GM21423 (cell line): ENCODE data around the gene SNX18.

Experiments
- ATAC-seq: cut with Tn5 transposase; IDR thresholded peaks from one replicate; pipeline ENCODE4 v1.9.1; 2021; ENCODE audit warnings: mild to moderate bottlenecking, moderate library complexity; ENCODE audit not compliant: unreplicated experiment

The SNX18 gene

GRCh38 chr5:54577937-54578653 lies 60.5 kb downstream of the SNX18 start:
- no peak for ATAC-seq

- ATAC-seq, result no peak
These were observed 62.2 kb downstream of the SNX18 start for GRCh38 chr5:54579591-54580295.

DNA sequence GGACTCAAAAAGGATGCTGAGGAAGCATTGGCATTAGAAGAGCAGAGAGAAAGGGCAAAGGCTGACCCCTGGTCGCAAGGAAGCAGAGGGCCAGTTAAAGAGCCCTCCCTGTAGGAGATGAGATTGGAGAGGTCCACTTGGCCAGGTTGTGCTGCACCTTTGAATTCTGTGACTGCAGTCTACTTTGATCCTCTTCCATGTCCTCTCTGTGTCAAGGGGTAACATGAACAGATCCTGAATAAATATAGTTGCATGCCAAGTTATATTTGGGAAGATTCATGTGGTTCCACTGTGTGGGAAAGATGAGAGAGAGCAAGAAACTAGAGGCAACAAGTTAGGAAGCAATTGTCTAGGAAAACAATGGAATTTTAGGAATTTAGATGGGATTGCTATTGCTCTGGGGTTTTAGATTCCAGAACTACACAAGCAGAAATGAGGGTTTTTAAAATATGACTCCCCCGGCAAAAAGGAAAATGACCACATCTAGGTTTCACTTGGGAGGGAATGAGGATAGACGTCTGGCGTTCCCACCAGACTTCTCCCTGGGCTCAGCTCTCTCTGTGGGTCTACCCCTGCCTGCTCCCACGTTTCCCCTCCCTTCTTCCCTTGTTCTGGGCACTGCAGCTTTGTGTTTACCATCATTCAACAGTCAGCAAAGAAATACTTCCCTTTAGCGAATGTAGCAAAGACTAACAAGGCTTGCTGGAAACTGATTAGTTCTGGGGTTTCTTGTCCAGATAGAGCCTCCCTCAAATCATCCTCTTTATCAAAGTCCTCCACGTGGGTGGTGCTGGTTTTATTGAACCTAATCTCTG lies 63.6 kb downstream of the SNX18 start:
- no peak for ATAC-seq

DNA sequence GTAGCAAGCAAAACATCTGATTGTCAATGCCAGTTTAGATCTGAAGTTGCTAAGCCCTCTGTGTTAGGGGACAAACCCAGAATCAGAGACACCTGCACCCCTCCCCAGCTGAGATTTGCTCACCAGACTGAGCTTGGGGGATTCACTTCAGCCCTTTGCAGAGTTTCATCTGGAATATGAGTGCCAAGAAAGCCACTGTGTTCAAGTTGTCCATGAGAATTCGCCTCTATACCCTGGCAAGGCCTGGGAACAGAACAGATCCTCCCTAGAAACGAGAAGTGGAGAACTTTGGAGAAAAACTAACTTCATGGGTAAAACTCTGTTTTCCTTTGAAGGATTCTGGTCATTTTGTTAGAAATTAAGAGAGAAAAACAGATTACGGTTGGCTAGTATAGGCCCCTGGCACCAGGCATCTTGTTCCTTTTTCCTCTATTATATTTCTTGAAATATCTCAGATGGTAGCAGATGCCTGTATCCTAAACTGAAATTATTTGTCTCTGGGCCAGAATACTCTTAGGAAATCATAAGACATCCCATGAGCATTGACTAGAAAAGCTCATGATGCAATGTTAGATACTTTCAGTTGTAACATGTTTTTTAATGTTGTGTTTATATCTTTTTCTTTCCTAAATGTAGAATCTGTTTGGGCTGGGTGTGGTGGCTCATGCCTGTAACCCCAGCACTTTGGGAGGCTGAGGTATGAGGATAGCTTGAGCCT lies 64.4 kb downstream of the SNX18 start:
- no peak for ATAC-seq

GRCh38 chr5:54586336-54586735 lies 68.8 kb downstream of the SNX18 start:
- ATAC-seq, result no peak

GRCh38 chr5:54589786-54590185 lies 72.2 kb downstream of the SNX18 start:
- ATAC-seq, result no peak

DNA sequence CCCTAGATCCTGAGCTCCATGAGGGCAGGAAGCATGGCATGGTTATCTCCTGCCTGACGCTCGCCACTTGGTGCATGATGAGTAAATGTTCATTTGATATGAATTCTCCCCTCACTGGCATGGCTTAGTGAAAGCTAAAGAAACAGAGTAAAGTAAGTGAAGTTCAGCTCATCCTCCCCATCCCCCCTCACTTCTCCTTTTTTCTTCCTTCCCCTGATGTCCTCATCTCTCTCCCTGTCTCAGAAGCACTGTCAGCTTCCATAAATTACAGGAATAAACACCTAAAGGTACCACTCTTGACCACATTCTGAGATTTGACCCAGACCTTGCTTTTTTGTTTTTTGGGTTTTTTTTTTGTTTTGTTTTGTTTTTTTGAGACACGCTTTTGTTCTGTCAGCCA lies 73.3 kb downstream of the SNX18 start:
- no peak for ATAC-seq

DNA sequence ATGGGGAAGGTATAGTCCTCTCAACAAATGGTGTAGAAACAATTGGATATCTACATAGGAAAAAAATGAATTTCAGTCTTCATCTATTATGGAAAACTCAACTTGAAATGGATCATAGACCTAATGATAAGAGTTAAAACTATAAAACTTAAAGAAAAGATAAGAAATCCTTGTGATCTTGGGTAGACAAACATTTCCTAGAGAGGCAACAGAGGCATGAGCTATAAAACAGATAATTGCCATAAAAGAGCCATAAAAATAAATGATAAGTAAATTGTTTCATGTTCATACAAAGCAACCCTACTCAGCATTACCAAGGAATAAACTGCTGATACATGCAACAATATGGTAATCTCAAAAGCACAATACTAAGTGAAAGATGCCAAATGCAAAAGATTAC lies 76.2 kb downstream of the SNX18 start:
- ATAC-seq, result no peak

DNA sequence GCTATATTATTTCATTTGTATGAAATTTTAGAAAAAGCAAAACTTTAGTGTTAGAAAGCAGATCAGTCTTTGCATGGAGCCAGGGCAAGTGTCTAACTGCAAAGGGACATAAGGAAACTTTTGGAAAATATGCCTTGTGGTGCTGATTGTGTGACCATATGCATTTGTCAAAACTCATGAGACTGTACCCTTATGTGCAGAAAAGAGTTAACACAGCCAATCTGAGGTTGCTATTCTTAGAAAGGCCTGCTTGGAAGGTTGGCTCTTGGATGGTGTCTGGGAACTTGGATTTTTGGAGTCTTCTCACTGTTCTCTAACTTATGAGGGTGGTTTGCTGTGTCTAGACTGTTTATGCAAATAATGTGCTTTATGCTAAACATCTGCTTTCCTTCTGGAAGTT lies 76.6 kb downstream of the SNX18 start:
- ATAC-seq, result no peak

DNA sequence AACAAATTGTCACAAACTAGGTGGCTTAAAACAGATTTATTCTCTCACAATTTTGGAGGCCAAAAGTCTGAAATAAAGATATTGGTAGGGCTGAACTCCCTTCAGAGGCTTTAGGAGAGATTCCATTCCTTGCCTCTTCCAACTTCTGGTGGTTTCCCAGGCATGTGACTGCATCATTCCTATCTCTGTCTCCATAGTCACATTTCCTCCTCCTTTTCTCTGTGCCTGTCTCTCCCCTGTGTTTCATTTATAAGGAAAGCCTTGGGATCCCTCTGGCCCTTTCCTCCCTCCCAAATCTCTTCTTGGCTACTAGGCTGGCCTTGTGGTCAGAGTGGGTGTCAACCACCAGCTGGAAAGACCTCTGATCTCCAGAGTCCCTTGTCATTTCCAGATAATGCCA lies 78.2 kb downstream of the SNX18 start:
- ATAC-seq, result no peak
